WI38 (cell line): ENCODE data around the gene C17orf78.
"Not testable (repeated sequence)": the region's sequence is repeated elsewhere in the genome, so short reads cannot be mapped to it uniquely, and the experiment has no call there.

Experiments used
- H3K4me3 ChIP-seq: 2 replicates; pipeline ENCODE4 v1.5.1; 2011; ENCODE audit warnings: low read depth, mild to moderate bottlenecking, control low read depth, low read length
- CTCF ChIP-seq: IDR thresholded peaks from 2 replicates; pipeline ENCODE4 v1.5.1; 2012; ENCODE audit warnings: low read depth, mild to moderate bottlenecking, control low read depth, low read length

Gene C17orf78

GRCh38 chr17:37406635-37407461, 31.1 kb downstream of the C17orf78 start, which contains the start of the genes ACACA and TADA2A:
Gene ACACA, minus strand, starts transcription at chr17:37406836. Its CDS starts 537 bp downstream, at chr17:37406299.
Gene TADA2A, plus strand, starts transcription at chr17:37406886. Its CDS starts 4,480 bp downstream, at chr17:37411366.
- no peak for TF ChIP-seq CTCF

DNA sequence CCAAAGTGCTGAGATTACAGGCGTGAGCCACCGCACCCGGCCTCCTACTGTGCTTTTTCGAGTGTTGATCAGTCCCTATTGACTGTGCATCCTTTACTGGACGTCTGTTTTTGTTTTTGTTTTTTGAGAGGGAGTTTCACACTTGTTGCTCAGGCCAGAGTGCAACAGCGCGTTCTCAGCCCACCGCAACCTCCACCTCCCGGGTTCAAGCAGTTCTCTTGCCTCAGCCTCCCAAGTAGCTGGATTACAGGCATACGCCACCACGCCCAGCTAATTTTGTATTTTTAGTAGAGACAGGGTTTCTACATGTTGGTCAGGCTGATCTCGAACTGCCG, 32.3 kb downstream of the C17orf78 start:
- H3K4me3 ChIP-seq, result not testable (repeated sequence)

More at GRCh38 chr17:37406635-37407461, 31.1 kb downstream of the C17orf78 start, which contains the start of the genes ACACA and TADA2A:
- H3K4me3 ChIP-seq, result peak within 1 kb of the TSS; percentile 86

GRCh38 chr17:37410357-37410756, 34.6 kb downstream of the C17orf78 start:
- TF ChIP-seq CTCF, result no peak
- H3K4me3 ChIP-seq, result no peak overlapping the region

- H3K4me3 ChIP-seq, result no peak overlapping the region
- 0 out of 2 replicates have a peak, but pooled peaks have one; percentile 12 for TF ChIP-seq CTCF
These were observed 38.2 kb downstream of the C17orf78 start for GRCh38 chr17:37413875-37414519.

DNA sequence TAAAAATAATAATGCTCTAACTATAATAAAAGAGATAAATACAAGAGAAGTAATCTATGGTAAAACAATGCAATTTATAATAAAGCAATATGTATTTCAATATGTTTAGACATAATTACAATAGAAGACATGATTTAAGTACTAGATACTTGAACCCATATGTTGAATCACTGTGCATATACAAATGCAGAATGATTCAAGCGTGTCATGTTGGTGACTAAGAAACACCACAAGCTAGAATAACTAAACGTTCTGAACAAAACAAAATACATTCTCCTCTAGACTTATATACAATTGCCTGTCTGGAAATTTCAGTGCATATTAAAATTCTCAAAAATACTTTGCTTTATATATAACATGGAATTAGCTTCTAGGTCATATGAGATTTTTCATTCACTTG, 42.1 kb downstream of the C17orf78 start:
- no peak overlapping the region for H3K4me3 ChIP-seq
- no peak for TF ChIP-seq CTCF

DNA sequence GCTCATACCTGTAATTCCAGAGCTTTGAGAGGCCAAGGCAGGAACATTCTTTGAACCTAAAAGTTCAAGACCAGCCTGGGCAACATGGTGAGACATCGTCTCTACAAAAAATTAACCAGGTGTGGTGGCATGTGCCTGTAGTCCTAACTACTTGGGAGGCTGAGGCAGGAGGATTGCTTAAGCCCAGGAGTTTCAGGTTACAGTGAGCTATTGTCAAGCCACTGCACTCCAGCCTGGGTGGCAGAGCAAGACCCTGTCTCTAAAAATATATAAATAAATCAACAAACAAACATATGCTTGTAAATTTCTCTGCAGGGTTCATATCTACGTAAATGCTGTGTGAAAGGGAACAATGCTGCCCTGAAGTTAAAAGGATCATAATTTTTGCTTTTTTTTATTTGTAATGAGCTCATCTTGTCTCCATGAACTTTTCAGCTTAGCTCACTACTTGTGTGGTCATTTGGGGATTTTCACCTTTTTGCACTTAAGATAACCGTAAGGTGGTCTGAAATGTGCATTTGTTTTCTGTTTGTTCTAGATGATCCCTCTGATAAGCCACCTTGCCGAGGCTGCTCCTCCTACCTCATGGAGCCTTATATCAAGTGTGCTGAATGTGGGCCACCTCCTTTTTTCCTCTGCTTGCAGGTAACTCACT, 47.3 kb downstream of the C17orf78 start:
- H3K4me3 ChIP-seq, result no peak overlapping the region
- no peak for TF ChIP-seq CTCF

DNA sequence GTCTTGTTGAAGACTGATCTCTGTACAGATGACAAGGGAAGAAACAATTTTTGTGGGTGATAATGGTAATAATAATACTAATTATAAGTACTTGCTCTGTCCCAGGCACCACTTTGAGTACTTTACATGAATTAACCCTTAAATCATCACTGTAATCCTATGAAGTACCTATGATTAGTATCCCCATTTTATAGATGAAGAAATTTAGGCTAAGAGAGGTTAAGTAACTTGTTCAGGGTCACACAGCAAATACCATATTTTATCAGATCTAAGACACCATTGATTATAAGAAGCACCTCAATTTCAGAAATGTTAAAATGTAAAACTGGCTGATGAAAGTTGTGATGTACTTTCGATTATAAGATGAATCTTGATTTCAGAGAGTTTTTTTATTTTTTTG, 49.5 kb downstream of the C17orf78 start:
- no peak overlapping the region for H3K4me3 ChIP-seq
- no peak for TF ChIP-seq CTCF
